Stomach (tissue), 9 donors: ENCODE measurements around the gene DOCK4. TPM values are rescaled to one million over a fixed set of nuclear protein-coding genes. Genes with fewer than 3 reads are reported as not detected.

Source experiments
- DNase-seq, 2 donors: peaks; one replicate each; pipeline versions ENCODE4 v3.0.0 to v3.0.0-alpha.2; 2013 to 2019
- H3K27ac ChIP-seq, 5 donors: fragments of 200-600 bp in 4 of 5; sonication (generic) in 4 of 5; one replicate each; pipeline ENCODE4 v1.5.1; 2013 to 2019; ENCODE audit warnings: mild to moderate bottlenecking in 1 of 5, moderate library complexity in 1 of 5
- H3K27me3 ChIP-seq, 3 donors: fragments of 200-600 bp; sonication (generic); one replicate each; pipeline ENCODE4 v1.5.1; 2017 to 2019; ENCODE audit warnings: mixed run types in 1 of 3
- H3K36me3 ChIP-seq, 4 donors: fragments of 200-600 bp; sonication (generic); 1 replicate in 3 of 4; 2 replicates in 1 of 4; pipeline ENCODE4 v1.5.1; 2016 to 2019
- H3K4me1 ChIP-seq, 4 donors: fragments of 200-600 bp; sonication (generic); one replicate each; pipeline ENCODE4 v1.5.1; 2016 to 2019
- H3K4me3 ChIP-seq, 4 donors: fragments of 200-600 bp; sonication (generic) in 3 of 4; one replicate each; pipeline ENCODE4 v1.5.1; 2016 to 2019; ENCODE audit warnings: mild to moderate bottlenecking in 1 of 4
- H3K9me3 ChIP-seq, 4 donors: fragments of 200-600 bp; sonication (generic); one replicate each; pipeline ENCODE4 v1.5.1; 2016 to 2019
- CTCF ChIP-seq, 7 experiments: fragments of 450-650 bp in 4 of 7; fragments of 200-600 bp in 3 of 7; sonication (generic) in 3 of 7; IDR thresholded peaks; one replicate each; pipeline ENCODE4 v1.5.1; 2016 to 2019; ENCODE audit warnings: antibody characterized with exemption in 7 of 7, control low read depth in 2 of 7, mild to moderate bottlenecking in 1 of 7
- EP300 ChIP-seq: sonication (generic); formaldehyde crosslinking; IDR thresholded peaks from one replicate; pipeline ENCODE4 v1.6.1; 2017; ENCODE audit warnings: antibody characterized with exemption
- POLR2A ChIP-seq, 4 donors: fragments of 450-650 bp; IDR thresholded peaks; one replicate each; pipeline ENCODE4 v1.6.1; 2016; ENCODE audit warnings: antibody characterized with exemption in 4 of 4, control low read depth in 2 of 4, mild to moderate bottlenecking in 1 of 4, moderate library complexity in 1 of 4
- POLR2AphosphoS5 ChIP-seq, 3 donors: sonication (generic); formaldehyde crosslinking; IDR thresholded peaks; one replicate each; pipeline ENCODE4 v1.6.1; 2016; ENCODE audit warnings: antibody characterized with exemption in 3 of 3
- WGBS, 5 donors: extraction: QIAGEN DNeasy Blood & Tissue Kit in 3 of 5; methylation state at CpG; one replicate each; pipeline versions ENCODE4 v1.1.5 to v1.1.7; 2013 to 2018; 5-methylcytosine and 5-hydroxymethylcytosine counted together
- intact Hi-C: fragments of 100-400 bp; cut with DNase I; formaldehyde crosslinking; loops from one replicate; pipeline ENCODE4 v1.15.1; 2023; ENCODE audit warnings: low total_unique reads
- polyA plus RNA-seq, 3 donors: library from polyadenylated mRNA; stranded (reverse); fragments of 200-250 nt; gene quantifications; one replicate each; pipeline ENCODE4 v1.2.3, GENCODE V29; 2013
- total RNA-seq, 5 donors: library from RNA; depleted of rRNA; stranded (reverse); fragments of >200 nt; gene quantifications; one replicate each; pipeline versions ENCODE4 v1.1.0 to v1.2.3, GENCODE V29; 2014 to 2016
- donor health status: healthy with polysubstance abuse.
- donor health status: Bipolar disorder and iron deficiency.
- donor health status: healthy.

Gene DOCK4
- total and polyA plus RNA-seq, 8 donors = 1.1 to 54.9 (median 16.4) TPM

GRCh38 chr7:111864291-111864976 lies 341.8 kb downstream of the DOCK4 start:
- H3K36me3 ChIP-seq = peaks cover 0 to 23% (median 16%) of the 10 kb centered on the region in 4 donors
- H3K9me3 ChIP-seq = no peaks in the 10 kb centered on the region
- H3K27me3 ChIP-seq = no peaks in the 10 kb centered on the region
- intact Hi-C loops = no loop called here
- 78 to 89% (median 87%) methylated on average over 8 of the region's 8 CpGs for WGBS, 5 donors
- no peak overlapping the region for H3K4me3 ChIP-seq
- no peaks in the 10 kb centered on the region for H3K4me1 ChIP-seq
- H3K27ac ChIP-seq = no peak overlapping the region
- no peak for DNase-seq
- TF ChIP-seq POLR2A (IDR thresholded peaks at IDR 0.05) (no peak), CTCF (IDR thresholded peaks at IDR 0.05) (no peak), EP300 (no peak), POLR2AphosphoS5 (IDR thresholded peaks at IDR 0.05) (no peak)

GRCh38 chr7:111863269-111863668 lies 342.9 kb downstream of the DOCK4 start:
- WGBS, 5 donors = 79 to 92% (median 87%) methylated on average over 7 of the region's 7 CpGs
- Histone ChIP-seq H3K4me3 (no peak overlapping the region), H3K27ac (no peak overlapping the region), H3K4me1 (no peaks in the 10 kb centered on the region), H3K36me3 (peaks cover 0 to 18% (median 13%) of the 10 kb centered on the region in 4 donors), H3K27me3 (no peaks in the 10 kb centered on the region), H3K9me3 (no peaks in the 10 kb centered on the region)
- intact Hi-C loops = no loop called here
- TF ChIP-seq CTCF (IDR thresholded peaks at IDR 0.05) (no peak), POLR2A (IDR thresholded peaks at IDR 0.05) (no peak), EP300 (no peak), POLR2AphosphoS5 (IDR thresholded peaks at IDR 0.05) (no peak)
- DNase-seq = no peak

- Histone ChIP-seq H3K27ac (no peak overlapping the region), H3K27me3 (no peaks in the 10 kb centered on the region), H3K4me3 (no peak overlapping the region), H3K4me1 (no peaks in the 10 kb centered on the region), H3K9me3 (no peaks in the 10 kb centered on the region), H3K36me3 (peaks cover 0 to 11% (median 6%) of the 10 kb centered on the region in 4 donors)
- WGBS, 5 donors = 80 to 91% (median 88%) methylated on average over 6 of the region's 6 CpGs
- intact Hi-C loops = no loop called here
- TF ChIP-seq CTCF (IDR thresholded peaks at IDR 0.05) (no peak), POLR2A (IDR thresholded peaks at IDR 0.05) (no peak), EP300 (no peak), POLR2AphosphoS5 (IDR thresholded peaks at IDR 0.05) (no peak)
- DNase-seq = no peak
Measured at GRCh38 chr7:111860248-111860647, 346.0 kb downstream of the DOCK4 start.

GRCh38 chr7:111858331-111858730 lies 347.9 kb downstream of the DOCK4 start:
- 92 to 98% (median 95%) methylated on average over 3 of the region's 3 CpGs for WGBS, 5 donors
- H3K4me3 ChIP-seq = no peak overlapping the region
- intact Hi-C loops = no loop called here
- H3K4me1 ChIP-seq = no peaks in the 10 kb centered on the region
- no peak overlapping the region for H3K27ac ChIP-seq
- DNase-seq = no peak
- no peaks in the 10 kb centered on the region for H3K27me3 ChIP-seq
- TF ChIP-seq CTCF (IDR thresholded peaks at IDR 0.05) (no peak), POLR2AphosphoS5 (IDR thresholded peaks at IDR 0.05) (no peak), POLR2A (IDR thresholded peaks at IDR 0.05) (no peak), EP300 (no peak)
- H3K9me3 ChIP-seq = no peaks in the 10 kb centered on the region
- H3K36me3 ChIP-seq = peaks cover 0 to 11% (median 6%) of the 10 kb centered on the region in 4 donors
